Hepatocyte (in vitro differentiated cells): ENCODE results near the gene ENGASE.

Experiments
- CTCF ChIP-seq: fragments of 200-600 bp; sonication (generic); IDR thresholded peaks from 2 replicates; pipeline ENCODE4 v1.5.1; 2016; ENCODE audit warnings: antibody characterized with exemption, mild to moderate bottlenecking; ENCODE audit not compliant: poor library complexity
- EZH2 ChIP-seq: fragments of 200-600 bp; sonication (generic); IDR thresholded peaks from 2 replicates; pipeline ENCODE4 v1.6.1; 2016; ENCODE audit warnings: antibody characterized with exemption, mild to moderate bottlenecking, borderline replicate concordance
- EZH2phosphoT487 ChIP-seq: fragments of 200-600 bp; sonication (generic); IDR thresholded peaks from one replicate; pipeline ENCODE4 v1.6.1; 2018; ENCODE audit warnings: antibody characterized with exemption, mild to moderate bottlenecking, low read depth, moderate library complexity; ENCODE audit not compliant: unreplicated experiment, severe bottlenecking

GRCh38 chr17:79088247-79088996, 13.8 kb downstream of the ENGASE start:
- no peak for TF ChIP-seq CTCF
- no peak for TF ChIP-seq EZH2phosphoT487
- no peak for TF ChIP-seq EZH2
